Type B pancreatic cell (in vitro differentiated cells): Measurements from ENCODE around the gene EQTN. TPM values are rescaled to one million over a fixed set of nuclear protein-coding genes. Genes with fewer than 3 reads are reported as not detected.
"Not testable (repeated sequence)": the region's sequence is repeated elsewhere in the genome, so short reads cannot be mapped to it uniquely, and the experiment has no call there.

Source experiments
- DNase-seq: peaks from one replicate; pipeline ENCODE4 v3.0.0; 2021; ENCODE audit warnings: mixed read lengths; ENCODE audit not compliant: unreplicated experiment; ENCODE audit errors: extremely low spot score
- H3K27ac Mint-ChIP-seq: 2 replicates; pipeline ENCODE4 v1.8.0; 2021; ENCODE audit warnings: mild to moderate bottlenecking, mixed read lengths
- H3K27me3 Mint-ChIP-seq: 2 replicates; pipeline ENCODE4 v1.8.0; 2021; ENCODE audit warnings: mixed read lengths
- H3K36me3 Mint-ChIP-seq: 2 replicates; pipeline ENCODE4 v1.8.0; 2021; ENCODE audit warnings: mixed read lengths
- H3K4me1 Mint-ChIP-seq: one replicate; pipeline ENCODE4 v1.8.0; 2021; ENCODE audit warnings: mixed read lengths; ENCODE audit not compliant: unreplicated experiment
- H3K4me3 Mint-ChIP-seq: 2 replicates; pipeline ENCODE4 v1.8.0; 2021; ENCODE audit warnings: mild to moderate bottlenecking, mixed read lengths
- H3K9me3 Mint-ChIP-seq: 2 replicates; pipeline ENCODE4 v1.8.0; 2021; ENCODE audit warnings: mixed read lengths
- CTCF ChIP-seq: fragments of 200-600 bp; sonication (generic); conservative IDR thresholded peaks from 2 replicates; pipeline ENCODE4 v1.5.0; 2021; ENCODE audit warnings: antibody characterized with exemption, mild to moderate bottlenecking
- total RNA-seq: library from RNA; stranded (reverse); gene quantifications from 2 replicates; pipeline ENCODE4 v1.2.1, GENCODE V29; 2021; ENCODE audit warnings: low replicate concordance

Gene EQTN
- total RNA-seq, 1 donor from 2014 or later: 1.1 TPM

- H3K27me3 Mint-ChIP-seq: peaks cover 4% of the 10 kb centered on the region
- no peak for TF ChIP-seq CTCF
- no peak overlapping the region for H3K27ac Mint-ChIP-seq
- no peaks in the 10 kb centered on the region for H3K36me3 Mint-ChIP-seq
- peaks cover 3% of the 10 kb centered on the region for H3K4me1 Mint-ChIP-seq
- peaks cover 5% of the 10 kb centered on the region for H3K9me3 Mint-ChIP-seq
- no peak overlapping the region for H3K4me3 Mint-ChIP-seq
- DNase-seq: no peak
Measured at GRCh38 chr9:27248702-27249101, 48.2 kb downstream of the EQTN start.

- peaks cover 3% of the 10 kb centered on the region for H3K4me1 Mint-ChIP-seq
- H3K4me3 Mint-ChIP-seq: no peak overlapping the region
- H3K36me3 Mint-ChIP-seq: no peaks in the 10 kb centered on the region
- peaks cover 8% of the 10 kb centered on the region for H3K27me3 Mint-ChIP-seq
- peak; percentile 76 for TF ChIP-seq CTCF
- peaks cover 4% of the 10 kb centered on the region for H3K9me3 Mint-ChIP-seq
- H3K27ac Mint-ChIP-seq: no peak overlapping the region
- DNase-seq: no peak
Measured at GRCh38 chr9:27247756-27248155, 49.2 kb downstream of the EQTN start.

GRCh38 chr9:27239648-27240047 is 57.3 kb downstream of the EQTN start:
- DNase-seq, H3K9me3 Mint-ChIP-seq, H3K4me3 Mint-ChIP-seq, H3K36me3 Mint-ChIP-seq, H3K4me1 Mint-ChIP-seq, H3K27me3 Mint-ChIP-seq, H3K27ac Mint-ChIP-seq: not testable (repeated sequence)

Other genes with a start within 250 kb of the EQTN start
- 0.63 and 0.74 TPM in 2 replicates for gene TEK, start 187.9 kb downstream of the EQTN start, total RNA-seq
- gene IFNK, start 227.1 kb upstream of the EQTN start, total RNA-seq: not detected in 2 replicates
- 15.4 and 27.5 TPM in 2 replicates for gene MOB3B, start 232.7 kb upstream of the EQTN start, total RNA-seq